IMR-90 (cell line): ENCODE measurements around the gene AHNAK. TPM values are rescaled to one million over a fixed set of nuclear protein-coding genes. Genes with fewer than 3 reads are reported as not detected.
A peak's percentile ranks its signal among the peaks of the same experiment; 100 is the strongest.

ENCODE experiments used
- ATAC-seq: fragments of 200-7000 bp; cut with Tn5 transposase; 2 replicates; pipeline ENCODE4 v1.9.1; 2020; ENCODE audit warnings: low read depth, mild to moderate bottlenecking, moderate library complexity
- BruUV-seq: library from RNA; stranded (reverse); fragments of 400-500 nt; replicated peaks from 2 replicates; lab custom pipeline; 2021; lab: Mats Ljungman, UMichigan
- CTCF ChIA-PET: fragments of 300-600 bp; formaldehyde crosslinking; extraction: SDS; loops from one replicate; lab custom pipeline; 2021; ENCODE audit warnings: antibody characterized with exemption; lab: Yijun Ruan, JAX
- POLR2A ChIA-PET: fragments of 300-600 bp; sonication (Branson Sonifier 250); formaldehyde crosslinking; loops from one replicate; lab custom pipeline; 2022; ENCODE audit warnings: antibody characterized with exemption; ENCODE audit not compliant: unreplicated experiment; lab: Charles Lee
- DNase-seq: peaks from one replicate; pipeline ENCODE4 v3.0.0; 2013
- H2AFZ ChIP-seq: replicated peaks from 2 replicates; pipeline ENCODE3; 2013; ENCODE audit warnings: low read length, mild to moderate bottlenecking; ENCODE audit not compliant: poor library complexity
- H2AK5ac ChIP-seq: 2 replicates; pipeline ENCODE4 v1.6.1; 2013; ENCODE audit warnings: low read depth, low read length, inconsistent platforms
- H2AK9ac ChIP-seq: replicated peaks from 2 replicates; pipeline ENCODE3; 2013; ENCODE audit warnings: mild to moderate bottlenecking, low read depth, low read length, moderate library complexity; ENCODE audit not compliant: poor library complexity
- H2BK120ac ChIP-seq: 2 replicates; pipeline ENCODE4 v1.6.1; 2013; ENCODE audit warnings: low read depth, low read length, inconsistent platforms
- H2BK15ac ChIP-seq: 3 replicates; pipeline ENCODE4 v1.6.1; 2013; ENCODE audit warnings: low read depth, low read length, inconsistent platforms
- H2BK20ac ChIP-seq: 2 replicates; pipeline ENCODE4 v1.6.1; 2013; ENCODE audit warnings: low read depth, mild to moderate bottlenecking, inconsistent platforms, low read length, moderate library complexity
- H2BK5ac ChIP-seq: 2 replicates; pipeline ENCODE4 v1.6.1; 2013; ENCODE audit warnings: mild to moderate bottlenecking, low read depth, low read length, inconsistent platforms; ENCODE audit not compliant: poor library complexity, severe bottlenecking
- H3K14ac ChIP-seq: replicated peaks from 2 replicates; pipeline ENCODE4 v1.6.1; 2013; ENCODE audit warnings: low read depth, low read length, inconsistent platforms
- H3K18ac ChIP-seq: 2 replicates; pipeline ENCODE4 v1.6.1; 2013; ENCODE audit warnings: low read depth, low read length, control low read depth
- H3K23ac ChIP-seq: 2 replicates; pipeline ENCODE4 v1.6.1; 2013; ENCODE audit warnings: low read depth, low read length, inconsistent platforms
- H3K27ac ChIP-seq: 2 replicates; pipeline ENCODE4 v1.5.1; 2013; ENCODE audit warnings: mild to moderate bottlenecking, control low read depth, low read length; ENCODE audit not compliant: insufficient read depth
- H3K27me3 ChIP-seq: 2 replicates; pipeline ENCODE4 v1.6.1; 2013; ENCODE audit warnings: low read length; ENCODE audit not compliant: control insufficient read depth, insufficient read depth
- H3K36me3 ChIP-seq: 2 replicates; pipeline ENCODE4 v1.6.1; 2013; ENCODE audit warnings: low read length, mixed read lengths; ENCODE audit not compliant: control insufficient read depth, insufficient read depth
- H3K4ac ChIP-seq: 2 replicates; pipeline ENCODE4 v1.6.1; 2013; ENCODE audit warnings: low read depth, low read length, inconsistent platforms
- H3K4me1 ChIP-seq: 2 replicates; pipeline ENCODE4 v1.6.1; 2013; ENCODE audit warnings: low read length, mixed read lengths; ENCODE audit not compliant: control insufficient read depth, insufficient read depth
- H3K4me2 ChIP-seq: 2 replicates; pipeline ENCODE4 v1.6.1; 2013; ENCODE audit warnings: low read depth, mild to moderate bottlenecking, control low read depth, low read length, moderate library complexity
- H3K4me3 ChIP-seq: 2 replicates; pipeline ENCODE4 v1.5.1; 2013; ENCODE audit warnings: low read depth, mild to moderate bottlenecking, control low read depth, low read length, moderate library complexity; ENCODE audit not compliant: insufficient read depth
- H3K56ac ChIP-seq: 2 replicates; pipeline ENCODE4 v1.6.1; 2013; ENCODE audit warnings: low read length, inconsistent platforms; ENCODE audit not compliant: insufficient read depth; ENCODE audit errors: extremely low read depth
- H3K79me1 ChIP-seq, 2 experiments: 2 replicates each; pipeline ENCODE4 v1.6.1; 2013; ENCODE audit warnings: low read length in 2 of 2, inconsistent platforms in 1 of 2, low read depth in 1 of 2
- H3K9ac ChIP-seq: 2 replicates; pipeline ENCODE4 v1.6.1; 2013; ENCODE audit warnings: low read depth, low read length, control low read depth
- H3K9me1 ChIP-seq: 2 replicates; pipeline ENCODE4 v1.6.1; 2013; ENCODE audit warnings: low read length, inconsistent platforms; ENCODE audit not compliant: insufficient read depth
- H3K9me3 ChIP-seq: 2 replicates; pipeline ENCODE4 v1.6.1; 2013; ENCODE audit warnings: low read length; ENCODE audit not compliant: control insufficient read depth, insufficient read depth
- H4K20me1 ChIP-seq: 2 replicates; pipeline ENCODE4 v1.6.1; 2013; ENCODE audit warnings: low read length, inconsistent platforms; ENCODE audit not compliant: insufficient read depth
- H4K5ac ChIP-seq: 2 replicates; pipeline ENCODE4 v1.6.1; 2013; ENCODE audit warnings: mild to moderate bottlenecking, low read depth, low read length, control low read depth
- H4K8ac ChIP-seq, 2 experiments: 2 replicates each; pipeline ENCODE4 v1.6.1; 2013; ENCODE audit warnings: low read depth in 2 of 2, low read length in 2 of 2, control low read depth in 1 of 2, inconsistent platforms in 1 of 2
- H4K91ac ChIP-seq: 2 replicates; pipeline ENCODE4 v1.6.1; 2013; ENCODE audit warnings: low read depth, low read length, inconsistent platforms; ENCODE audit not compliant: insufficient read depth
- FOS ChIP-seq: fragments of 150-350 bp; IDR thresholded peaks from 2 replicates; pipeline ENCODE4 v1.6.1; 2016; ENCODE audit warnings: low read depth, low read length
- RCOR1 ChIP-seq: IDR thresholded peaks from 2 replicates; pipeline ENCODE4 v1.6.1; 2012; ENCODE audit warnings: mild to moderate bottlenecking, low read length, improper control_type of control experiment; ENCODE audit not compliant: insufficient replicate concordance
- SMC3 ChIP-seq: fragments of 150-350 bp; IDR thresholded peaks from 2 replicates; pipeline ENCODE4 v1.6.1; 2016; ENCODE audit warnings: low read depth, mild to moderate bottlenecking, antibody characterized with exemption, low read length, moderate library complexity
- WGBS, 2 experiments: methylation state at CpG; one replicate each; pipeline versions ENCODE4 v1.1.5 to v1.1.7; 2013; ENCODE audit warnings: missing lambda C conversion rate in 2 of 2; ENCODE audit not compliant: insufficient read length in 1 of 2; ENCODE audit errors: extremely low coverage in 2 of 2; 5-methylcytosine and 5-hydroxymethylcytosine counted together
- dilution Hi-C: fragments of 300-500 bp; cut with HindIII; formaldehyde crosslinking; loops from one replicate; pipeline ENCODE4 v1.14.3; 2018; ENCODE audit warnings: low sequenced_read_pairs; ENCODE audit not compliant: unreplicated experiment
- in situ Hi-C: fragments of 300-500 bp; cut with MboI; formaldehyde crosslinking; loops from 3 replicates; pipeline ENCODE4 v1.14.3; 2019; ENCODE audit warnings: low sequenced_read_pairs, inconsistent platforms, mixed read lengths
- intact Hi-C: fragments of 100-400 bp; cut with micrococcal nuclease; formaldehyde crosslinking; loops from 2 replicates; pipeline ENCODE4 v1.10.0; 2022
- polyA plus RNA-seq, 3 experiments: library from polyadenylated mRNA; depleted of rRNA; stranded (reverse); fragments of >200 nt; gene quantifications; 2 replicates each; pipeline ENCODE4 v1.2.3, GENCODE V29; 2012; ENCODE audit warnings: low replicate concordance in 1 of 3
- total RNA-seq: library from RNA; depleted of rRNA; stranded (reverse); fragments of >200 nt; gene quantifications from 2 replicates; pipeline ENCODE4 v1.2.3, GENCODE V29; 2012

Gene AHNAK
- total and polyA plus RNA-seq, 2 of the 4 experiments (the other 2 are of a cell fraction) = 95.1 to 695 TPM

DNA sequence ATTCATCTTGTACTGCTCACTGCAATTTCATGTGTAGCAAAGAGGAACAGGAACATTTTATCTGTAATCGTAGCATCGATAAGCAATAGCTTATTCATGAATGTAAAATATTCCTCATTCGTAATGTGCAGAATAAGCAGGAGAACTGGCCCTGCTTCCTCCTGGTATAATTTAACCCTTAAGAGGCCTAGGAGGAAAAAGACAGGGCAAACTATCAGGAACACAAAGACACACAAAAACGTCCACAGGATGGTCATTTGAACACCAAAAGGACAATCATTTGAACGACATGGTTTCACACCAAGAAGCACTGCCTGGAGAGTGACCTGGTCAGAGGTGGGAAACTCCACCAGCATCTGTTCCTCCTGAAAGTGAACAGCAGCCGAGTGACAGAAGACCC is 63.9 kb downstream of the AHNAK start:
- in situ Hi-C loops = no loop called here
- H3K23ac ChIP-seq = no peak overlapping the region
- peaks cover 0 to 4% of the 10 kb centered on the region in 2 experiments; a peak in 1 of 4 replicates for H3K79me1 ChIP-seq
- WGBS, 2 experiments = 50% methylated on average over 1 of the region's 6 CpGs; no CpG with 5 or more reads in 1 of the 2 experiments
- dilution Hi-C loops = no loop called here
- H3K36me3 ChIP-seq = no peaks in the 10 kb centered on the region
- no peak overlapping the region for H3K56ac ChIP-seq
- H3K9me1 ChIP-seq = peaks cover 6% of the 10 kb centered on the region; the same call in 1 of the 2 replicates
- ChIA-PET POLR2A (interaction anchor here (0.6 kb wide), 1 partner anchor 57 kb away, joined by 12 read pairs; no protein-coding TSS in a partner anchor), CTCF (no interaction called here)
- TF ChIP-seq SMC3 (no peak), RCOR1 (no peak), FOS (no peak)
- H3K4ac ChIP-seq = no peak overlapping the region; the same call in 1 of the 2 replicates
- no peaks in the 10 kb centered on the region for H3K27me3 ChIP-seq
- no peak overlapping the region for H4K5ac ChIP-seq
- ATAC-seq (no peak), DNase-seq (no peak)
- no peak overlapping the region for H3K9ac ChIP-seq
- H2AFZ ChIP-seq = no peak overlapping the region
- no peak overlapping the region for H2AK5ac ChIP-seq
- intact Hi-C loops = no loop called here
- no peaks in the 10 kb centered on the region for H3K9me3 ChIP-seq
- no peaks in the 10 kb centered on the region for H4K20me1 ChIP-seq
- no peak overlapping the region for H3K18ac ChIP-seq
- H2AK9ac ChIP-seq = peak overlapping the region; percentile 23
- no peak overlapping the region for H2BK5ac ChIP-seq
- H3K4me3 ChIP-seq = no peak overlapping the region
- no peak overlapping the region for H2BK15ac ChIP-seq
- no peak overlapping the region for H4K91ac ChIP-seq
- peaks cover 12% of the 10 kb centered on the region for H3K4me1 ChIP-seq
- no peak overlapping the region for H4K8ac ChIP-seq
- BruUV-seq = no TSS peak
- H2BK120ac ChIP-seq = no peak overlapping the region
- no peak overlapping the region for H3K14ac ChIP-seq
- no peak overlapping the region for H3K4me2 ChIP-seq
- no peak overlapping the region for H2BK20ac ChIP-seq
- no peak overlapping the region for H3K27ac ChIP-seq
